HG03108 (cell line): ENCODE measurements around the gene RNF213.

Experiments
- ATAC-seq: cut with Tn5 transposase; IDR thresholded peaks from one replicate; pipeline ENCODE4 v1.9.1; 2021; ENCODE audit warnings: moderate library complexity; ENCODE audit not compliant: unreplicated experiment

RNF213 gene

GRCh38 chr17:80443498-80443897 lies 182.8 kb downstream of the RNF213 start:
- ATAC-seq: no peak

GRCh38 chr17:80443916-80444643 lies 183.4 kb downstream of the RNF213 start:
- no peak for ATAC-seq

GRCh38 chr17:80444644-80444979 lies 184.0 kb downstream of the RNF213 start:
- no peak for ATAC-seq

- no peak for ATAC-seq
These were observed 184.5 kb downstream of the RNF213 start for GRCh38 chr17:80445007-80445725.

- no peak for ATAC-seq
These were observed 185.1 kb downstream of the RNF213 start for GRCh38 chr17:80445726-80446110.

GRCh38 chr17:80446645-80447405 lies 186.2 kb downstream of the RNF213 start:
- no peak for ATAC-seq

- no peak for ATAC-seq
These were observed 187.1 kb downstream of the RNF213 start for GRCh38 chr17:80447790-80448189.
